Measurements from ENCODE around the gene TTC7B. TPM values are rescaled to one million over a fixed set of nuclear protein-coding genes. Genes with fewer than 3 reads are reported as not detected.

The TTC7B gene
- total RNA-seq, 1 experiment from 2014 or later, result 70.6 TPM

DNA sequence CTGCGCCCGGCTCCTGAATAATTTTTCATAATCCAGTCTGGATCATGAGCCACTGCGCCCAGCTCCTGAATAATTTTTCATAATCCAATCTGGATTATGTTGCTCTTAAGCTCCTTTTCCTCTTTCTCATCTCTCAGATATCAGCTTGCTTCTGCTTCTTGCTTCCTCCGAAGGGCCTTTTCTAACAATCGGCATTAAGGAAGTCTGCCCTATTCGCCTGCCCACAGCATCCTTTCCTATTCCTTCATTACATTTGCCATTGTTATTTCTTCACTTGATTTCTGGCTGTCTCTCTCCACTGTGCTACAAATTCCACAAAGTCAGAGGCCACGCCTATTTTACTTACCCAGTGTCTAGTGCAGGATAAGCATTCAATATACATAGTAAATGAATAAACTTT lies 83.5 kb downstream of the TTC7B start:
- Histone ChIP-seq H3K4me2 (ENCODE audit: low read length) (no peak overlapping the region), H4K20me1 (ENCODE audit: insufficient read depth) (no peaks in the 10 kb centered on the region), H3K4me3 (replicated peaks in 1 of 2; ENCODE audit: low read depth in 1 of 2, low read length in 2 of 2) (no peak overlapping the region), H3K36me3 (ENCODE audit: control insufficient read depth in 1 of 2, insufficient read depth in 2 of 2, low read length in 2 of 2) (no peaks in the 10 kb centered on the region), H3K4me1 (ENCODE audit: control insufficient read depth in 1 of 2, insufficient read depth in 2 of 2, low read length in 2 of 2) (no peaks in the 10 kb centered on the region), H3K27ac (ENCODE audit: low read depth, low read length) (no peak overlapping the region), H3K9me2 (ENCODE audit: insufficient read depth) (no peaks in the 10 kb centered on the region), H3K27me3 (ENCODE audit: insufficient read depth, low read length) (no peaks in the 10 kb centered on the region), H3K9ac (ENCODE audit: low read length) (no peak overlapping the region), H2AFZ (ENCODE audit: low read depth, low read length, poor library complexity, severe bottlenecking) (no peak overlapping the region), H3K9me3 (ENCODE audit: control insufficient read depth in 1 of 2, insufficient read depth in 1 of 2, low read depth in 1 of 2, low read length in 2 of 2) (no peaks in the 10 kb centered on the region), H3K79me2 (ENCODE audit: insufficient read depth, low read length) (no peaks in the 10 kb centered on the region)
- BruUV-seq (replicated peaks), result no TSS peak
- POLR2A ChIA-PET, result no interaction called here
- CTCF ChIA-PET, result no interaction called here
- ATAC-seq (no peak), DNase-seq (ENCODE audit: low read depth, low spot score) (no peak)
- RAD21 ChIA-PET (ENCODE audit: low non-redundant PET in 1 of 2, low total read pairs in 2 of 2, uncharacterized antibody in 2 of 2, unreplicated experiment in 2 of 2), result no interaction called here
- intact Hi-C loops (cut with micrococcal nuclease), result no loop called here
- no peak for TF ChIP-seq POLR2A (IDR thresholded peaks at IDR 0.05; ENCODE audit: borderline replicate concordance, extremely low read depth, insufficient read depth, insufficient read length)
- TF ChIP-seq EGR1 (IDR thresholded peaks at IDR 0.05; ENCODE audit: low read depth), result no peak

DNA sequence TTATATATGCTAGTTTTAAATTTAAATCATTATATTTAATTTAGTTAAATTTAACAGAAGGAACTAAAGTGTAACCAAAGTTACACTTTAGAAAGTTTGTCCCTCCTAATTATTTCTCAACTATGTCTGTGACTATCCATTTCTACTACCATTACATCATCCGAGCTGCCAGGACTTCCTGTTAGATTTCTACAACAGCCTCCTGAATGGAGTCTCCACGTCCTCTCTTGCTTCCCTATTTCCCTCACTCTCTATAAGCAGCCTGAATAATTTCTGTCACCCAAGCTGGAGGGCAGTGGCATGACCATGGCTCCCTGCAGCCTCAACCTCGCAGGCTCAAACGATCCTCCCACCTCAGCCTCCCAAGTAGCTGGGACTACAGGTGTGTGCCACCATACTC lies 84.1 kb downstream of the TTC7B start:
- no TSS peak for BruUV-seq (replicated peaks)
- ATAC-seq (no peak), DNase-seq (ENCODE audit: low read depth, low spot score) (no peak)
- ChIA-PET POLR2A (no interaction called here), RAD21 (ENCODE audit: low non-redundant PET in 1 of 2, low total read pairs in 2 of 2, uncharacterized antibody in 2 of 2, unreplicated experiment in 2 of 2) (no interaction called here), CTCF (no interaction called here)
- H3K4me1 ChIP-seq (ENCODE audit: control insufficient read depth in 1 of 2, insufficient read depth in 2 of 2, low read length in 2 of 2), result peaks cover under 1 to 2% of the 10 kb centered on the region in 2 experiments; a peak in 1 of 4 replicates
- no peak for TF ChIP-seq FOSL1 (IDR thresholded peaks at IDR 0.05; ENCODE audit: low read depth)
- no peak for TF ChIP-seq SRF (IDR thresholded peaks at IDR 0.05; ENCODE audit: low read depth)
- TF ChIP-seq EGR1 (IDR thresholded peaks at IDR 0.05; ENCODE audit: low read depth), result no peak
- no peak for TF ChIP-seq JUND (IDR thresholded peaks at IDR 0.05)
- TF ChIP-seq, protein P1, sequence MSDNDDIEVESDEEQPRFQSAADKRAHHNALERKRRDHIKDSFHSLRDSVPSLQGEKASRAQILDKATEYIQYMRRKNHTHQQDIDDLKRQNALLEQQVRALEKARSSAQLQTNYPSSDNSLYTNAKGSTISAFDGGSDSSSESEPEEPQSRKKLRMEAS (IDR thresholded peaks at IDR 0.05), result no peak
- no peak for TF ChIP-seq EZH2 (IDR thresholded peaks at IDR 0.05)
- no peak for TF ChIP-seq CBX3 (IDR thresholded peaks at IDR 0.05; ENCODE audit: low read depth)
- TF ChIP-seq POLR2AphosphoS5 (IDR thresholded peaks at IDR 0.05; ENCODE audit: low read depth, low read length), result no peak
- TF ChIP-seq, protein P2, sequence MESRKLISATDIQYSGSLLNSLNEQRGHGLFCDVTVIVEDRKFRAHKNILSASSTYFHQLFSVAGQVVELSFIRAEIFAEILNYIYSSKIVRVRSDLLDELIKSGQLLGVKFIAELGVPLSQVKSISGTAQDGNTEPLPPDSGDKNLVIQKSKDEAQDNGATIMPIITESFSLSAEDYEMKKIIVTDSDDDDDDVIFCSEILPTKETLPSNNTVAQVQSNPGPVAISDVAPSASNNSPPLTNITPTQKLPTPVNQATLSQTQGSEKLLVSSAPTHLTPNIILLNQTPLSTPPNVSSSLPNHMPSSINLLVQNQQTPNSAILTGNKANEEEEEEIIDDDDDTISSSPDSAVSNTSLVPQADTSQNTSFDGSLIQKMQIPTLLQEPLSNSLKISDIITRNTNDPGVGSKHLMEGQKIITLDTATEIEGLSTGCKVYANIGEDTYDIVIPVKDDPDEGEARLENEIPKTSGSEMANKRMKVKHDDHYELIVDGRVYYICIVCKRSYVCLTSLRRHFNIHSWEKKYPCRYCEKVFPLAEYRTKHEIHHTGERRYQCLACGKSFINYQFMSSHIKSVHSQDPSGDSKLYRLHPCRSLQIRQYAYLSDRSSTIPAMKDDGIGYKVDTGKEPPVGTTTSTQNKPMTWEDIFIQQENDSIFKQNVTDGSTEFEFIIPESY (IDR thresholded peaks at IDR 0.05; ENCODE audit: extremely low read depth, insufficient replicate concordance, low read length), result no peak
- TF ChIP-seq, protein P3, sequence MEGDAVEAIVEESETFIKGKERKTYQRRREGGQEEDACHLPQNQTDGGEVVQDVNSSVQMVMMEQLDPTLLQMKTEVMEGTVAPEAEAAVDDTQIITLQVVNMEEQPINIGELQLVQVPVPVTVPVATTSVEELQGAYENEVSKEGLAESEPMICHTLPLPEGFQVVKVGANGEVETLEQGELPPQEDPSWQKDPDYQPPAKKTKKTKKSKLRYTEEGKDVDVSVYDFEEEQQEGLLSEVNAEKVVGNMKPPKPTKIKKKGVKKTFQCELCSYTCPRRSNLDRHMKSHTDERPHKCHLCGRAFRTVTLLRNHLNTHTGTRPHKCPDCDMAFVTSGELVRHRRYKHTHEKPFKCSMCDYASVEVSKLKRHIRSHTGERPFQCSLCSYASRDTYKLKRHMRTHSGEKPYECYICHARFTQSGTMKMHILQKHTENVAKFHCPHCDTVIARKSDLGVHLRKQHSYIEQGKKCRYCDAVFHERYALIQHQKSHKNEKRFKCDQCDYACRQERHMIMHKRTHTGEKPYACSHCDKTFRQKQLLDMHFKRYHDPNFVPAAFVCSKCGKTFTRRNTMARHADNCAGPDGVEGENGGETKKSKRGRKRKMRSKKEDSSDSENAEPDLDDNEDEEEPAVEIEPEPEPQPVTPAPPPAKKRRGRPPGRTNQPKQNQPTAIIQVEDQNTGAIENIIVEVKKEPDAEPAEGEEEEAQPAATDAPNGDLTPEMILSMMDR (IDR thresholded peaks at IDR 0.05 in 2 of 3, conservative IDR thresholded peaks at IDR 0.05 in 1 of 3; ENCODE audit: borderline replicate concordance in 1 of 3, insufficient read depth in 1 of 3, low read depth in 2 of 3, low read length in 2 of 3), result no peak
- no peak for TF ChIP-seq EZH2phosphoT487 (IDR thresholded peaks at IDR 0.05; ENCODE audit: borderline replicate concordance)
- no peak for TF ChIP-seq ZFX (IDR thresholded peaks at IDR 0.05)
- TF ChIP-seq ZNF274 (IDR thresholded peaks at IDR 0.05; ENCODE audit: low read depth, low read length), result no peak
- TF ChIP-seq YY1 (IDR thresholded peaks at IDR 0.05; ENCODE audit: extremely low read depth, insufficient replicate concordance, low read depth, low read length), result no peak
- no peak for TF ChIP-seq SIN3A (IDR thresholded peaks at IDR 0.05; ENCODE audit: low read depth)
- no peak for TF ChIP-seq TCF7L2 (IDR thresholded peaks at IDR 0.05; ENCODE audit: borderline replicate concordance, extremely low read depth, insufficient read depth, insufficient read length)
- TF ChIP-seq SP1 (IDR thresholded peaks at IDR 0.05; ENCODE audit: low read depth), result no peak
- no peak for TF ChIP-seq ELF1 (IDR thresholded peaks at IDR 0.05; ENCODE audit: borderline replicate concordance, low read depth)
- H3K9ac ChIP-seq (ENCODE audit: low read length), result no peak overlapping the region
- intact Hi-C loops (cut with micrococcal nuclease), result no loop called here
- no peaks in the 10 kb centered on the region for H3K9me2 ChIP-seq (ENCODE audit: insufficient read depth)
- H2AFZ ChIP-seq (ENCODE audit: low read depth, low read length, poor library complexity, severe bottlenecking), result no peak overlapping the region
- no peaks in the 10 kb centered on the region for H4K20me1 ChIP-seq (ENCODE audit: insufficient read depth)
- no peaks in the 10 kb centered on the region for H3K27me3 ChIP-seq (ENCODE audit: insufficient read depth, low read length)
- no peaks in the 10 kb centered on the region for H3K36me3 ChIP-seq (ENCODE audit: control insufficient read depth in 1 of 2, insufficient read depth in 2 of 2, low read length in 2 of 2)
- H3K79me2 ChIP-seq (ENCODE audit: insufficient read depth, low read length), result no peaks in the 10 kb centered on the region
- no peak overlapping the region for H3K4me2 ChIP-seq (ENCODE audit: low read length)
- H3K27ac ChIP-seq (ENCODE audit: low read depth, low read length), result no peak overlapping the region
- no peak overlapping the region for H3K4me3 ChIP-seq (replicated peaks in 1 of 2; ENCODE audit: low read depth in 1 of 2, low read length in 2 of 2)
- no peaks in the 10 kb centered on the region for H3K9me3 ChIP-seq (ENCODE audit: control insufficient read depth in 1 of 2, insufficient read depth in 1 of 2, low read depth in 1 of 2, low read length in 2 of 2)
